K562 (cell line): Measurements from ENCODE around the gene OSCP1. TPM values are rescaled to one million over a fixed set of nuclear protein-coding genes. Genes with fewer than 3 reads are reported as not detected.
A peak's percentile ranks its signal among the peaks of the same experiment; 100 is the strongest.

Experiments used
- EP400 ChIP-seq: fragments of 450-650 bp; IDR thresholded peaks from 2 replicates; pipeline ENCODE4 v1.6.1; 2017; ENCODE audit warnings: antibody characterized with exemption, mild to moderate bottlenecking, moderate library complexity
- FIP1L1 ChIP-seq: fragments of 200-400 bp; formaldehyde crosslinking; IDR thresholded peaks from 2 replicates; pipeline ENCODE4 v1.6.1; 2018; ENCODE audit warnings: mild to moderate bottlenecking, low read depth, low read length; ENCODE audit not compliant: poor library complexity, severe bottlenecking
- GATAD2B ChIP-seq: fragments of 450-650 bp; IDR thresholded peaks from 2 replicates; pipeline ENCODE4 v1.6.1; 2017; ENCODE audit warnings: mild to moderate bottlenecking, borderline replicate concordance
- MTA1 ChIP-seq: fragments of 450-650 bp; IDR thresholded peaks from 2 replicates; pipeline ENCODE4 v1.6.1; 2017; ENCODE audit warnings: borderline replicate concordance
- NBN ChIP-seq: fragments of 450-650 bp; IDR thresholded peaks from 2 replicates; pipeline ENCODE4 v1.6.1; 2016; ENCODE audit warnings: low read depth, mild to moderate bottlenecking
- OTX1 ChIP-seq: fragments of 450-650 bp; formaldehyde crosslinking; IDR thresholded peaks from 2 replicates; pipeline ENCODE4 v1.4.0; 2022; ENCODE audit warnings: mild to moderate bottlenecking
- TOE1 ChIP-seq, 2 experiments: fragments of 450-650 bp in 1 of 2; sonication (generic) in 1 of 2; formaldehyde crosslinking in 1 of 2; IDR thresholded peaks; 2 replicates each; pipeline versions ENCODE4 v1.7.1 to v1.8.0; 2016 to 2022; ENCODE audit warnings: borderline replicate concordance in 2 of 2, mild to moderate bottlenecking in 2 of 2, antibody characterized with exemption in 1 of 2, inconsistent platforms in 1 of 2, low read depth in 1 of 2, missing genetic modification reagents in 1 of 2, moderate library complexity in 1 of 2
- ZNF146 ChIP-seq: IDR thresholded peaks from one replicate; pipeline ENCODE4 v1.6.1; 2018; ENCODE audit warnings: missing compliant biosample characterization; ENCODE audit not compliant: unreplicated experiment
- ZNF253 ChIP-seq: fragments of 250-450 bp; sonication (Bioruptor Pico); conservative IDR thresholded peaks from 2 replicates; pipeline ENCODE4 v1.6.1; 2021; ENCODE audit warnings: mild to moderate bottlenecking
- ZNF324 ChIP-seq: fragments of 250-450 bp; sonication (Bioruptor Pico); IDR thresholded peaks from 2 replicates; pipeline ENCODE4 v1.4.0; 2020; ENCODE audit warnings: mild to moderate bottlenecking
- ZNF41 ChIP-seq: fragments of 250-450 bp; sonication (Bioruptor Pico); conservative IDR thresholded peaks from 2 replicates; pipeline ENCODE4 v1.4.0; 2020; ENCODE audit warnings: mild to moderate bottlenecking
- ZNF696 ChIP-seq: fragments of 250-450 bp; sonication (Bioruptor Pico); conservative IDR thresholded peaks from 2 replicates; pipeline ENCODE4 v1.4.0; 2020; ENCODE audit warnings: mild to moderate bottlenecking, moderate library complexity
- polyA plus RNA-seq, 8 experiments: library from polyadenylated mRNA; depleted of rRNA in 4 of 8; stranded (reverse) in 5 of 8; unstranded in 3 of 8; fragments of >200 nt; fragmentation: Nextera tagmentation in 2 of 8; fragmentation: Illumina TruSeq in 1 of 8; extraction: Ambion mirVana in 2 of 8; extraction: Trizol in 1 of 8; gene quantifications; 2 replicates each; pipeline versions ENCODE4 v1.2.1 to v1.2.3, GENCODE V29; 2011 to 2014; ENCODE audit warnings: inconsistent platforms in 1 of 8, missing spikeins in 1 of 8
- total RNA-seq, 7 experiments: library from RNA; depleted of rRNA in 6 of 7; stranded (reverse); fragments of >200 nt in 6 of 7; fragmentation: Illumina TruSeq in 2 of 7; extraction: Trizol in 2 of 7; gene quantifications; 2 replicates each; pipeline versions ENCODE4 v1.2.1 to v1.2.3, GENCODE V29; 2011 to 2021; ENCODE audit warnings: low replicate concordance in 1 of 7
- TF ChIP-seq, protein P1 (sequence below): sonication (generic); formaldehyde crosslinking; IDR thresholded peaks from 2 replicates; pipeline ENCODE4 v1.8.1; 2023; ENCODE audit warnings: mild to moderate bottlenecking, missing genetic modification reagents
- TF ChIP-seq, protein P2 (sequence below): fragments of 200-800 bp; sonication (Bioruptor generic); IDR thresholded peaks from 2 replicates; pipeline ENCODE4 v1.6.1; 2017; ENCODE audit warnings: missing genetic modification characterization, missing compliant biosample characterization
- TF ChIP-seq, protein P3 (sequence below), 3 experiments: fragments of 200-800 bp in 1 of 3; sonication (Bioruptor generic) in 1 of 3; sonication (generic) in 1 of 3; formaldehyde crosslinking in 1 of 3; IDR thresholded peaks; 2 replicates each; pipeline versions ENCODE4 v1.6.1 to v1.8.0; 2016 to 2022; ENCODE audit warnings: mild to moderate bottlenecking in 2 of 3, missing compliant biosample characterization in 2 of 3, missing genetic modification characterization in 2 of 3, missing genetic modification reagents in 1 of 3
- TF ChIP-seq, protein P4 (sequence below): fragments of 250-450 bp; sonication (Bioruptor Pico); IDR thresholded peaks from 2 replicates; pipeline ENCODE4 v1.4.0; 2020; ENCODE audit warnings: mild to moderate bottlenecking, moderate library complexity
- TF ChIP-seq, protein P5 (sequence below): fragments of 250-450 bp; sonication (Bioruptor Pico); IDR thresholded peaks from 2 replicates; pipeline ENCODE4 v1.8.0; 2022; ENCODE audit warnings: moderate library complexity, mild to moderate bottlenecking, inconsistent platforms

OSCP1 gene
- total and polyA plus RNA-seq, 9 of the 15 experiments (the other 6 are each of a cell fraction or from before 2014, with no cell fraction given), result 0.15 to 0.40 (median 0.33) TPM; not detected in 5

DNA sequence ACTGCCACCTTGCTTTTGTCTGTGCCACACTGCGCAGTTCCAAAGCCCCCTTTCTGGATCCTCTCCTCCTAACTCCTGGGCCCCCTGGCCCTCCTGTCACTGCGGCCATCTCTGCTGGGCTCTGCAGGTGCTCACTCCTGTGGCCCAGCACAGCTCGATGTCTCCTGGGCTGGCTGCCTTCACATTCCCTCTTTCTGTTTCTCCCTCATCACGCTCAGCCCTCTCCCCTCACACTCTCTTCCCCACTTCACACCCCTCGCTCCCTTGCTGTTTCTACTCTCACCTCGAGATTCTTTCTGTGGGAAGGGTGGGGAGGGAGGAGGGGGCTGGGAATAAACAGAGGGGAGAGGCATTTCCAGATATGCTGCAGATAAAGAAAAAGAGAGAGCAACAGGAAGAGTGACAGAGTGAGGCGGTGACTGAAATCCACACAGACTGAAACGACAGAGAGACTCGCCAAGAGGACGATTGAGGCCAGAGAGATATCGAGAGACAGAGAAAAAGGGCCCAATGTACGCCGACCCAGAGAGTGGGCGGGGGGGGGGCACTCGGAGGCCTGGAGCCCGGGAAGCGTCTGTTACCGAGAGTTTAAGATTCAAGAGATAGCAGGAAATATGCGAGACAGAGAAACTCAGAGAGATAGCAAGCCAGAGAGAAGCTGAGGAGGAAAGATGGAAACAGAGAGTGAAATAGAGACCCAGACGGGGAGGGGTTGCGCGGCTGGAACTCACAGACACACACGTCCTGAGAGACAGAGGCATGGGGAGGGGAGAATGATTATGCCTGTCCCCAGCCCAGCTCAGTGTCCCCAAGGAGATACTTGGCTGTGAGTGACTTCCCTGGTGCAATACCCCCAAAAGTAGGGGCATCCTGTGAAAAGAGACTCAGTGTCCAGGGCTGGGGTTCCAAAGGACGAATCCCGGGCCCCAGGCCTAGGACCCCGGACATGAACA lies 31.8 kb upstream of the OSCP1 start (continued):
- TF ChIP-seq ZNF253 (CRISPR knock-in tag) (no peak), NBN (peak; percentile 54; the same call in 1 of the 2 replicates), ZNF324 (no peak), TOE1 (IDR thresholded peaks at IDR 0.05; ENCODE audit: borderline replicate concordance) (0 out of 2 replicates have a peak, but pooled peaks have one; percentile 8), TOE1 (CRISPR knock-in tag; IDR thresholded peaks at IDR 0.05; ENCODE audit: borderline replicate concordance, low read depth) (no peak), GATAD2B (no peak), FIP1L1 (no peak), EP400 (no peak), ZNF41 (no peak), ZNF146 (no peak), OTX1 (peak; percentile 10; the same call in 1 of the 2 replicates), ZNF696 (CRISPR knock-in tag) (no peak), MTA1 (peak; percentile 32; the same call in 1 of the 2 replicates)
- TF ChIP-seq, protein P1, sequence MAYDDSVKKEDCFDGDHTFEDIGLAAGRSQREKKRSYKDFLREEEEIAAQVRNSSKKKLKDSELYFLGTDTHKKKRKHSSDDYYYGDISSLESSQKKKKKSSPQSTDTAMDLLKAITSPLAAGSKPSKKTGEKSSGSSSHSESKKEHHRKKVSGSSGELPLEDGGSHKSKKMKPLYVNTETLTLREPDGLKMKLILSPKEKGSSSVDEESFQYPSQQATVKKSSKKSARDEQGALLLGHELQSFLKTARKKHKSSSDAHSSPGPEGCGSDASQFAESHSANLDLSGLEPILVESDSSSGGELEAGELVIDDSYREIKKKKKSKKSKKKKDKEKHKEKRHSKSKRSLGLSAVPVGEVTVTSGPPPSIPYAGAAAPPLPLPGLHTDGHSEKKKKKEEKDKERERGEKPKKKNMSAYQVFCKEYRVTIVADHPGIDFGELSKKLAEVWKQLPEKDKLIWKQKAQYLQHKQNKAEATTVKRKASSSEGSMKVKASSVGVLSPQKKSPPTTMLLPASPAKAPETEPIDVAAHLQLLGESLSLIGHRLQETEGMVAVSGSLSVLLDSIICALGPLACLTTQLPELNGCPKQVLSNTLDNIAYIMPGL, result no peak
- TF ChIP-seq, protein P2, sequence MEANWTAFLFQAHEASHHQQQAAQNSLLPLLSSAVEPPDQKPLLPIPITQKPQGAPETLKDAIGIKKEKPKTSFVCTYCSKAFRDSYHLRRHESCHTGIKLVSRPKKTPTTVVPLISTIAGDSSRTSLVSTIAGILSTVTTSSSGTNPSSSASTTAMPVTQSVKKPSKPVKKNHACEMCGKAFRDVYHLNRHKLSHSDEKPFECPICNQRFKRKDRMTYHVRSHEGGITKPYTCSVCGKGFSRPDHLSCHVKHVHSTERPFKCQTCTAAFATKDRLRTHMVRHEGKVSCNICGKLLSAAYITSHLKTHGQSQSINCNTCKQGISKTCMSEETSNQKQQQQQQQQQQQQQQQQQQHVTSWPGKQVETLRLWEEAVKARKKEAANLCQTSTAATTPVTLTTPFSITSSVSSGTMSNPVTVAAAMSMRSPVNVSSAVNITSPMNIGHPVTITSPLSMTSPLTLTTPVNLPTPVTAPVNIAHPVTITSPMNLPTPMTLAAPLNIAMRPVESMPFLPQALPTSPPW (CRISPR knock-in tag), result peak; percentile 82
- TF ChIP-seq, protein P3, sequence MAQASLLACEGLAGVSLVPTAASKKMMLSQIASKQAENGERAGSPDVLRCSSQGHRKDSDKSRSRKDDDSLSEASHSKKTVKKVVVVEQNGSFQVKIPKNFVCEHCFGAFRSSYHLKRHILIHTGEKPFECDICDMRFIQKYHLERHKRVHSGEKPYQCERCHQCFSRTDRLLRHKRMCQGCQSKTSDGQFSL (CRISPR knock-in tag; IDR thresholded peaks at IDR 0.05), result 0 out of 2 replicates have a peak, but pooled peaks have one; percentile 7
- TF ChIP-seq, protein P3 (tag; IDR thresholded peaks at IDR 0.05), result peak in 1 of 2 experiments; percentile 92; a peak in 2 of 4 replicates
- TF ChIP-seq, protein P4, sequence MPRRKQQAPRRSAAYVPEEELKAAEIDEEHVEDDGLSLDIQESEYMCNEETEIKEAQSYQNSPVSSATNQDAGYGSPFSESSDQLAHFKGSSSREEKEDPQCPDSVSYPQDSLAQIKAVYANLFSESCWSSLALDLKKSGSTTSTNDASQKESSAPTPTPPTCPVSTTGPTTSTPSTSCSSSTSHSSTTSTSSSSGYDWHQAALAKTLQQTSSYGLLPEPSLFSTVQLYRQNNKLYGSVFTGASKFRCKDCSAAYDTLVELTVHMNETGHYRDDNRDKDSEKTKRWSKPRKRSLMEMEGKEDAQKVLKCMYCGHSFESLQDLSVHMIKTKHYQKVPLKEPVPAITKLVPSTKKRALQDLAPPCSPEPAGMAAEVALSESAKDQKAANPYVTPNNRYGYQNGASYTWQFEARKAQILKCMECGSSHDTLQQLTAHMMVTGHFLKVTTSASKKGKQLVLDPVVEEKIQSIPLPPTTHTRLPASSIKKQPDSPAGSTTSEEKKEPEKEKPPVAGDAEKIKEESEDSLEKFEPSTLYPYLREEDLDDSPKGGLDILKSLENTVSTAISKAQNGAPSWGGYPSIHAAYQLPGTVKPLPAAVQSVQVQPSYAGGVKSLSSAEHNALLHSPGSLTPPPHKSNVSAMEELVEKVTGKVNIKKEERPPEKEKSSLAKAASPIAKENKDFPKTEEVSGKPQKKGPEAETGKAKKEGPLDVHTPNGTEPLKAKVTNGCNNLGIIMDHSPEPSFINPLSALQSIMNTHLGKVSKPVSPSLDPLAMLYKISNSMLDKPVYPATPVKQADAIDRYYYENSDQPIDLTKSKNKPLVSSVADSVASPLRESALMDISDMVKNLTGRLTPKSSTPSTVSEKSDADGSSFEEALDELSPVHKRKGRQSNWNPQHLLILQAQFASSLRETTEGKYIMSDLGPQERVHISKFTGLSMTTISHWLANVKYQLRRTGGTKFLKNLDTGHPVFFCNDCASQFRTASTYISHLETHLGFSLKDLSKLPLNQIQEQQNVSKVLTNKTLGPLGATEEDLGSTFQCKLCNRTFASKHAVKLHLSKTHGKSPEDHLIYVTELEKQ (CRISPR knock-in tag), result no peak
- TF ChIP-seq, protein P5, sequence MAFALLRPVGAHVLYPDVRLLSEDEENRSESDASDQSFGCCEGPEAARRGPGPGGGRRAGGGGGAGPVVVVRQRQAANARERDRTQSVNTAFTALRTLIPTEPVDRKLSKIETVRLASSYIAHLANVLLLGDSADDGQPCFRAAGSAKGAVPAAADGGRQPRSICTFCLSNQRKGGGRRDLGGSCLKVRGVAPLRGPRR (CRISPR knock-in tag), result no peak
